Measurements from ENCODE around the gene GRSF1.
"Not testable (repeated sequence)": the region's sequence is repeated elsewhere in the genome, so short reads cannot be mapped to it uniquely, and the experiment has no call there.

GRSF1 gene

DNA sequence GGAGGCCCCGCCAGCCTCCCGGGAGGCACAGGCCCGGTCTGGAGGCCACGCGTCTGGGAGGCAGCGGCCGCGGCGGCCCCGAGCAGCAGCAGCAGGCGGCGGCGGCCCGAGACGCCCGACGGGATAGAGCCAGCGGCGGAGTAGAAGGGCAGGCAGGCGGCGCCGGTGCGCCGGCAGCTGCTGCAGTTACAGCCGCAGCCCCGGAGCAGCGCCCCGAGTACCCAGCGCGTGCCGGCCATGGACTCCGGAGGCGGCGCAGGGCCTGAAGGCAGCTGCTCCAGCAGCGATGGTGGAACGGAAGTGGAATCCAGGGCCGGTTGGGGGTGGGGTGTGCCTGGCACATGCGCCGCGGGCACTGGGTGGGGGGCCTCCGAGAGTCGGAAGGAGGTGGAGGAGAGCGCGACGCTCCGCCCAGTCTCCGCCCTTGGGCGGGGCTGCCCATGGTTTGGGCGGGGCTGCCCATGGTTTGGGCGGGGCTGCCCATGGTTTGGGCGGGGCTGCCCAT is at the start of gene GRSF1:
Gene GRSF1, minus strand, starts transcription at position 302 of the 505 bp plus-strand sequence. Its CDS starts 63 bp downstream, at position 239.
- peak; percentile 94 for DNase-seq (ENCODE audit: low spot score)

DNA sequence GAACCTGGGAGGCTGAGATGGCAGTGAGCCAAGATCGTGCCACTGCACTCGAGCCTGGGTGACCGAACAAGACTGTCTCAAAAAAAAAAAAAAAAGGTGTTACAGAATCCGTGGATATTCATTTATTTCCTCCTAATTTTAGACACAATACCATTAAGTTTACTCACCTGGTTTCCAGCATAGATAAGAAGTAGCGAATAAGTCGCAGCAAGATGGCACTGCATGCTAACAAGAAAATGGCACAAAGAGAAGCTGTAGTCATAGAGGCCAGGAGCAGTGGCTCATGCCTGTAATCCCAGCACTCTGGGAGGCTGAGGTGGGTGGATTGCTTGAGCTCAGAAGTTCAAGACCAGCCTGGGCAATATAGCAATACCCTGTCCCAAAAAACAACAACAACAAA is 45.5 kb upstream of the GRSF1 start:
- no peak for DNase-seq (ENCODE audit: low spot score)

DNA sequence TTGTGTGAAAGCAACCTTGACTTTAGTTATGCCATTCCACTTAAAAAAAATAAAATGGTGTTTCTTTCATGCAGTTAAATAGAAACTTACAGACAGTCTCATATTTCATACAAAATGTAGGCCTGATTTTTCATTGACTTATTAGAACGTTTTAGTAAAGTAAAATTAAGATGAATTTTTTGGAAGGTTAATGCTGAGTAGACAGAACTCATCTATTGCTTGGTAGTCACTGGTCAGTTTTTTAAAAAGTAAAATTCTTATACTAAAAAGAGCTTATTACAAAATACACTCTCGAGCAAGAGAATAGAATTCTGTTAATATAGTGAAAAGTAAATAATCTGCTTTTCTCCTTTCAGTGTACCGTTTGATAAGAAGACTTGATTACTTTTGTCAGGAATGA is 41.0 kb upstream of the GRSF1 start:
- no peak for DNase-seq (ENCODE audit: low spot score)

GRCh38 chr4:70877556-70877955 is 37.9 kb upstream of the GRSF1 start:
- no peak for DNase-seq (ENCODE audit: low spot score)

- DNase-seq (ENCODE audit: low spot score), result no peak
These were observed 34.8 kb upstream of the GRSF1 start for GRCh38 chr4:70874268-70875156.

DNA sequence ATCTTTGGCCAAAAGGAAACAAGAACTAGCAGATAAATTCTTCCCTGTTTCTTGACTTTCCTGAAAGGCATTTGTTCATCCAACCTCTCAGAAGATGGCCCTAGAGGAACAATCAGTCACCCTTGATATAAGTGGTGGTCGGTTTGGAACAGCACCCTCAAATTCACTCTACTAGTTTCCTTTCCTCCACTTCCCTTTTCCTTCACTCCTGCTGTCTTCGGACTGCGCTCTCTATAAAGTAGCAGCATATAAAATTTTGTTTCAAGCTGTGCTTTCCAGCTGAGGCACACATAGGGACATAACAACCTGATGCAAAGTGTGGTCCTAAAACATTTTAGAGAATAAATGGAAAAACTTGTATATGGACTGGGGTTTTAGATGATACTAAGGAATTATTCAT is 33.5 kb upstream of the GRSF1 start:
- no peak for DNase-seq (ENCODE audit: low spot score)

- DNase-seq (ENCODE audit: low spot score), result no peak
These were observed 29.1 kb upstream of the GRSF1 start for GRCh38 chr4:70868778-70869177.

DNA sequence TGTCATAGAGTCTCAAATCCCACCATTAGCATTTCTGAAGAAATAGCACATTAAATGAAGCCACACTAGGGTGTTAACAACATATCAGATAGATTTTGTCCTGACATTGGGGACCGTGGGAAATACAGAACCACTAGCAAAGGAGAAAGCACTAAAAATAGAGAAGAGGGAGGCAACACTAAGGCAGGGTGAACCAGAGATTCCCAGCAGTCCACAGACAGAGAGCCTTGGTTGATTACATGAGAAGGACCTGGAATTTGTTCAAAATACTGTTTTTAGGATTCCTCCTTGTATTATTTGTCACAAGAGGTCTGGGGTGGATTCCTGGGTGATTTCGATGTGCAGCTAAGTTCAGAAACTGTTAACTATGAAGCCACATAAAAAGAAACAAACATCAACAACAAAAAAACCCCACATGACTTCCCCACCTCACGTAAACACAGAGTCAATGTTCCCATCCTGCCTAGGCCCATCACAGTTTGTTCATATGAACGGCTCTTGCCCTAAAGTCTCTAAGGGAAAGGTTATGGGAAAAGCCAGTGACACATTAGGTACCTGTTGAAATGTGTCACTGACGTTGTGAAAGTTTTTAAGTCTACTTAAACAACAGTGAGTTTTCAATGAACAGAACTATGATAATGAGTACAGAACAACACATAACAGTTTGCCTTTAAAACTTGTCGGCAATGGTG is 23.6 kb upstream of the GRSF1 start:
- DNase-seq (ENCODE audit: low spot score), result no peak

DNA sequence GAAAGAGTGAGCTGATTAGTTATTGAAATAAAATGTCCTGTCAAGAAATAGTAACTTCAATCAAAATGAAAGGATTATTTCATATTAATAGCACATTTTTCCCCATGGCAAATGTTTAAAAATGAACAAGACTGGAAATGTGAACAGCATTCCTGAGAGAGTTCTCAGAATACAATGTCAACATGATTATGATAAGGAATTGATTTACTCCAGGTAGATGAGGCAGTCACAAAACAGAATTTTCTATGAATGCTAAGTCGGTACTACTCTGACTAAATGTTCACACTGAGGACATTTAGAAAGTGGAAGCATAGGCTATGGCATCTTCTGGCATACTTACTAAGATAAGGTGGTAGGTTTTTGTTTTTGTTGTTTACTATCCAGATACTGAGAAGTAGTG is 19.4 kb upstream of the GRSF1 start:
- no peak for DNase-seq (ENCODE audit: low spot score)

- DNase-seq (ENCODE audit: low spot score), result no peak
These were observed 18.8 kb upstream of the GRSF1 start for GRCh38 chr4:70858454-70858853.

- DNase-seq (ENCODE audit: low spot score), result no peak
These were observed 15.8 kb upstream of the GRSF1 start for GRCh38 chr4:70855464-70855863.

GRCh38 chr4:70849291-70849690 is 9.6 kb upstream of the GRSF1 start:
- DNase-seq (ENCODE audit: low spot score), result no peak

DNA sequence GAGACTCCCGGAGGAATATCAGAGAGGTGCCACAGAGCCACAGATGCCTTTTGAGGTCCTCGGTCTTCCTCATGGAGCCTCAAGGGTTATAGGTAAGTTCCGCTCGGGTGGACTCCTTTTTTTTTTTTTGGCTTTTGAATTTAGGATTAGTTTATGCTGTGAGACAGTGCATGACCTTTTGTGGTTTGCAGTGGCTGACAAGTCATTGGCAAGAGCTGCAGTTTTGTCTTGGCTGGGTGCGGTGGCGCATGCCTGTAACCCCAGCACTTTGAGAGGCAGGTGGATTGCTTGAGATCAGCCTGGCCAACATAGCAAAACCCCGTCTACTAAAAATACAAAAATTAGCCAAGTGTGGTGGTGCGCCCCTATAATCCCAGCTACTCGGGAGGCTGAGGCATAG is 4.5 kb upstream of the GRSF1 start:
- DNase-seq (ENCODE audit: low spot score), result no peak

DNA sequence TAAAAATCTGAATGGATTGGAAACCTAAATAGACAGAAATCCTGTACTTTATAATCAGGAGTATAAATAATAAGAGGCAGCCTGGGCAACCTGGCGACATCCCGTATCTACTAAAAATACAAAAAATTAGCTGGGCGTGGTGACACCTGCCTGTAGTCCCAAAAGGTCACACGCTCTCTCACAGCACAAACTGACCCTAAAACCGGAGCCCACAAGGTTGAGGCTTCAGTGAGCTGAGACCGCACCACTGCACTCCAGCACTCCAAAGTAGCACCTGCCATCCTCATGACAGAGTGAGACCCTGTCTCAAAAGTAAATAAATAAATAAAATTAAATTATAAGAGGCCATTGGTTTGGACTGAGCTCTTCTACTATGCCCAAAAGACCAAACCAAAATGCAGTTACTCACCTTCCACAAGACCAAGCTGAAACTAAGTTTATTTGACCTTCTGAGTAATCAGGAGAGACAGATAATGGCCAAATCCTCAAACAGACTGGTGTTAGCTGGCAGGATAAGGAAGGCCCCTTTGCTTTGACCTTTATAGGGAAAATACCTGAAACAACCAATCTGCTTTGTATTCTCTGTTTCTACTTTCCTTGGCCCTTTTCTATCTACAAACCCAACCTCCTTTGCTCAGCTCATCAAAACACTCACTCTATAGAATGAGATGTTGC is 3.2 kb upstream of the GRSF1 start:
- DNase-seq (ENCODE audit: low spot score), result no peak

DNA sequence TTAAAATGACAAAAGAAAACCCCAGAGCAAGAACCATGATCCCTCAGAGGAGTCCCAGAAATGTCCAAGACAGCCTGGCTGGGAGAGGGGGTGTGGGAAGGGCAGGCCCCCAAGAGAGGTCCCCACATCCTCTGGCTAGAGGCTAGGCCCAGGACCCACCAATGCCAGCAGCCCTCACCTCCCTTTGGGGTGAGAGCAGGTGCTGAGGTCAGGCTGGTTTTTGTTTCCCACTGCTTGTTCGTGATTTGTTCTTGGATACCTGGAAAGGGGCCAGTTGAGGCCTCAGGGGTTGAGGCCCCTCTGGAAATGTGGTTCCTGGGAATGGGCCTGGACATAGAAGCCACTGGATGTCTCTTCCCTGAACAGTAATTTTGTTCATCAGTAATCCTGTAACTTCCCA is 2.3 kb upstream of the GRSF1 start:
- no peak for DNase-seq (ENCODE audit: low spot score)

- no peak for DNase-seq (ENCODE audit: low spot score)
These were observed 1.5 kb upstream of the GRSF1 start for GRCh38 chr4:70841211-70841610.

- DNase-seq (ENCODE audit: low spot score), result not testable (repeated sequence)
These were observed 941 bp upstream of the GRSF1 start for GRCh38 chr4:70840631-70841030.

- DNase-seq (ENCODE audit: low spot score), result peak; percentile 77
These were observed 447 bp upstream of the GRSF1 start for GRCh38 chr4:70840137-70840536.

DNA sequence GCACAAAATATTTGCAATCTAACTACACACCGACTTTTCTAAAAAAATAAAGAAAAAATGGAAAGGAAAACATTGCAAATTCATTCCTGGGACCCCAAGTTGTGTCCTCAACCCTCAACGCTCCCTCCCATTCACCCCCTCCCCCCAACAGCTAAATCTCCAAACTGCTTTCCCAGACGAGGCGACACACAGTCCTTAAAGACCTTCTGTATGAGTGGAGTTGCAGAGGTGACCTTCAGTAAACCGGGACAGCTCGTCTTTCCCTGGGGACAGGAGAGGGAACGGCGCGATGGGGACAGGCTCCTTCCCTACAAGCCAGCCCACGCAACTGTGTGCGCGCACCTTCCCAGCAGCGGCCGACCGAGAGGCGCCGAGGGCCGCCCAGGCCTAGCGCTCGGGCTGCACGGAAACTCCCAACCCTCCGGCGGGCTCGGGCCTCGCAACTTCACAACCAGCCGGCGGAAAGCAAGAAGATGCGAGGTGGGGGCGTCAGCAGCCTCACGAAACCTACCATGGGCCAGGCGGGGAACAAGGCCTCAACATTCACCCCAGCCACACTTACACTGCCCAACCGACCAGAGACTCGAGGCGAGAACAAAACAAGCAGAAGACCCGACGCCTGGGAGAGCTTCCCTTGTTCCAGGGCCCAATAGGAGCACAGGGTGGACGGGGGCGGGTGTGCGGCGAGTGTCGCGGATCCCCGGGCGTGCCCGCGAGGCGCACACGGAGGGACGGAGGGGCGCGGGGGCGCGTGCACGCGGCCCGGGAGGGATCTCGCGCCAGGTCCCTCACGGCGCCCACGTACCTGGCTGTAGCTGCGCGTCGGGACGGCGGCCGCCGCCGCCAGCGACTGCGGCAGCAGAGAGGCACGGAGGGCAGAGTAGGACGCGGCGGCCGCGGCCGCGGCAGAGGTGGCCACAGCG is 763 bp downstream of the GRSF1 start:
- DNase-seq (ENCODE audit: low spot score), result peak; percentile 56

DNA sequence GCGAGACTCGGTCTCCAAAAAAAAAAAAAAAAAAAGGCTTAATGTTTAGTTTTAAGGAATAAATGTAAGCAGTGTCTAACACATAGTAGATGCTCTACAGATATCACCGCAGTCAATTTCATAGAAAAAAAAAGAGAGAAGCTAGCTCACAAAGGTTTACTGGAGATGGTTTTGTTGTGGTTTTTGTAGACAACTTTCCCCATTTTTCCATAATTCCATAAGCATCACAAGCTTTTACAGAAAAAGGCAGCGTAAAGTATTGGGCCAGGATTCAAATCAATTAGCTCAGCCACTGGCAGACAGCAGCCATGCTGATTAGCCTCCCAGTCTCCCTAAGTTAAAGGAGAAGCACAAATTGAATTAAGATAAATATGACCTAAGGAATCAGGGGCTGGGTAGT is 1.5 kb downstream of the GRSF1 start:
- no peak for DNase-seq (ENCODE audit: low spot score)

GRCh38 chr4:70836081-70836480 is 3.6 kb downstream of the GRSF1 start:
- DNase-seq (ENCODE audit: low spot score), result no peak

DNA sequence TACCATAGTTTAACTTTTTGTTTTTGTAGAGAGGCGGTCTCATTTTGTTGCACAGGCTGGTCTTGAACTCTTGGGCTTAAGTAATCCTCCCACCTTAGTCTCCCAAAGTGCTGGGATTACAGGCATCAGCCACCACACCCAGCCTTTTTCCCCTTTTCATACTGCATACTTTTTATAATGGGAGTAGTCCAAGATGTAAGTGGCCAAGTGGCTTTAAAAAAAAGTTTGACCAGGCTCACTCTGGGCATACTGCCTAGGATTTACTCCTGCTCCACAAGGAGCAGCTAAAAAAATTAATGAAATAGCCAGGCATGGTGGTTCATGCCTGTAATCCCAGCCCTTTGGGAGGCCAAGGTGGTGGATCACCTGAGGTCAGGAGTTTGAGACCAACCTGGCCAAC is 6.0 kb downstream of the GRSF1 start:
- no peak for DNase-seq (ENCODE audit: low spot score)
